SK-N-SH (cell line): Measurements from ENCODE around the gene SHC3. TPM values are rescaled to one million over a fixed set of nuclear protein-coding genes. Genes with fewer than 3 reads are reported as not detected.

Source experiments
- CHD2 ChIP-seq: fragments of 150-350 bp; IDR thresholded peaks from 2 replicates; pipeline ENCODE4 v1.6.1; 2018; ENCODE audit warnings: low read length; ENCODE audit not compliant: partially characterized antibody
- ELF1 ChIP-seq: IDR thresholded peaks from 2 replicates; pipeline ENCODE4 v1.4.0; 2012
- EP300 ChIP-seq, 2 experiments: IDR thresholded peaks; 2 replicates each; pipeline versions ENCODE4 v1.4.0 to v1.6.1; 2012; ENCODE audit warnings: borderline replicate concordance in 1 of 2, low read depth in 1 of 2, low read length in 1 of 2
- EZH2phosphoT487 ChIP-seq: fragments of 200-600 bp; sonication (generic); IDR thresholded peaks from 2 replicates; pipeline ENCODE4 v1.6.1; 2017; ENCODE audit warnings: low read depth, mixed run types, mild to moderate bottlenecking, antibody characterized with exemption, moderate library complexity, borderline replicate concordance
- FOXJ3 ChIP-seq: sonication (generic); formaldehyde crosslinking; IDR thresholded peaks from 2 replicates; pipeline ENCODE4 v1.5.1; 2020; ENCODE audit warnings: mild to moderate bottlenecking, missing genetic modification reagents
- FOXM1 ChIP-seq: IDR thresholded peaks from 2 replicates; pipeline ENCODE4 v1.4.0; 2012; ENCODE audit warnings: low read depth, mild to moderate bottlenecking
- MXI1 ChIP-seq: IDR thresholded peaks from 2 replicates; pipeline ENCODE4 v1.6.1; 2012; ENCODE audit warnings: mild to moderate bottlenecking, low read depth, low read length, improper control_type of control experiment
- NFIC ChIP-seq: IDR thresholded peaks from 2 replicates; pipeline ENCODE4 v1.4.0; 2012; ENCODE audit warnings: borderline replicate concordance
- NRF1 ChIP-seq: IDR thresholded peaks from 2 replicates; pipeline ENCODE4 v1.6.1; 2012; ENCODE audit warnings: low read depth, mild to moderate bottlenecking, low read length
- POLR2AphosphoS5 ChIP-seq: IDR thresholded peaks from 2 replicates; pipeline ENCODE4 v1.6.1; 2012; ENCODE audit warnings: low read depth, low read length
- RAD21 ChIP-seq: IDR thresholded peaks from 2 replicates; pipeline ENCODE4 v1.6.1; 2012; ENCODE audit warnings: mild to moderate bottlenecking, low read length
- RCOR1 ChIP-seq: fragments of 150-350 bp; IDR thresholded peaks from 2 replicates; pipeline ENCODE4 v1.6.1; 2017; ENCODE audit warnings: antibody characterized with exemption, low read length
- RFX5 ChIP-seq: IDR thresholded peaks from 2 replicates; pipeline ENCODE4 v1.6.1; 2012; ENCODE audit warnings: mild to moderate bottlenecking, improper control_type of control experiment, low read length
- TAF1 ChIP-seq: IDR thresholded peaks from 2 replicates; pipeline ENCODE4 v1.6.1; 2012; ENCODE audit warnings: low read depth, mild to moderate bottlenecking, low read length, moderate library complexity, borderline replicate concordance
- TEAD4 ChIP-seq: IDR thresholded peaks from 2 replicates; pipeline ENCODE4 v1.4.0; 2012; ENCODE audit warnings: mild to moderate bottlenecking, borderline replicate concordance; ENCODE audit not compliant: insufficient read depth
- polyA plus RNA-seq, 3 experiments: library from polyadenylated mRNA; depleted of rRNA; stranded (reverse); fragments of >200 nt; gene quantifications; 2 replicates each; pipeline ENCODE4 v1.2.3, GENCODE V29; 2012
- TF ChIP-seq, protein P1 (sequence below): IDR thresholded peaks from 2 replicates; pipeline ENCODE4 v1.4.0; 2012; ENCODE audit warnings: low read depth, borderline replicate concordance
- TF ChIP-seq, protein P2 (sequence below): IDR thresholded peaks from 2 replicates; pipeline ENCODE4 v1.6.1; 2012; ENCODE audit warnings: mild to moderate bottlenecking, low read depth, low read length, moderate library complexity

The SHC3 gene
- polyA plus RNA-seq, 1 of the 3 experiments (the other 2 are of a cell fraction): 3.2 TPM

DNA sequence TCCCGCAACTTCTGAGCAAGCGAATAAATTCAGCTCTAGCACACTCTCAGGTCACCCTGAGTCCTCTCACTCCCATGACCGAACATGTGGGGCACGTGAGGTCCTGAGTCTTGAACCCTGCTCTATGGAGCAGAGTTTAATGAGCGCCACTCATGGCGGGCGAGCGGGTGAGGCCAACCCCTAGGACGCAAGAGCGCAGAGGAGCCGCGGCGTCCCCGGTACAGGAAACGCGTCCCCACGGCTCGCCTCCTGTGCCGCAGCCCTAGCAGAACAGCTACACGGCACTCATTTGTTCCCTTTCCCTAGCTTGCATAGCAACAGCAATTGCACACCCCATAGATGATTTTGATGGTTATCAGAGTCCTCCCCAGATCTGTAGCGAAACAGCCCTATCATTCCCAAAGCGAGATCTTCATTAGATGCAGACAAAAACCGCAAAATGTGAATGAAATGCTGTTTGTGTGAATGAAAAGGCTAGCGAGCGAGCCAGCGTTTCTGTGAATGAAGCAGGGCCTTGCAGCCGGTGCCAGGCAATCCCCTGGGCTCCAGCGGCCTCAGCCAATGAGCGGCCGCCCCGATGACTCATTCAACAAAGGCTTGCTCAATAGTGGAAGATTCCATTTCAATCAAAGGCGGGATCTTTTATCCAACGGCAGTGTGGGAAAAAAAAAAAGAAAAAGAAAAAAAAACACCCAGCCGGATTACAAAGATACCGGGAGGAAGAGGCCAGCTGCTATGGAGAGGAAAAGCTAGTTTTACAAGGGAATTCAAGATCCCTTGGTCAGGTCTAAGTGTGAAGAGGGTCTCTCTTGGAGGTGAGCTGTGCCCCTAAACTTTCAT lies 1.5 kb upstream of the SHC3 start (continued):
- 0 out of 4 replicates have a peak, but pooled peaks of 1 of the 2 experiments have one; percentile 19 for TF ChIP-seq EP300 (IDR thresholded peaks at IDR 0.05; ENCODE audit: borderline replicate concordance in 1 of 2, low read depth in 1 of 2, low read length in 1 of 2)
- TF ChIP-seq FOXJ3: 0 out of 2 replicates have a peak, but pooled peaks have one; percentile 27
- peak; percentile 92 for TF ChIP-seq POLR2AphosphoS5
- TF ChIP-seq, protein P1, sequence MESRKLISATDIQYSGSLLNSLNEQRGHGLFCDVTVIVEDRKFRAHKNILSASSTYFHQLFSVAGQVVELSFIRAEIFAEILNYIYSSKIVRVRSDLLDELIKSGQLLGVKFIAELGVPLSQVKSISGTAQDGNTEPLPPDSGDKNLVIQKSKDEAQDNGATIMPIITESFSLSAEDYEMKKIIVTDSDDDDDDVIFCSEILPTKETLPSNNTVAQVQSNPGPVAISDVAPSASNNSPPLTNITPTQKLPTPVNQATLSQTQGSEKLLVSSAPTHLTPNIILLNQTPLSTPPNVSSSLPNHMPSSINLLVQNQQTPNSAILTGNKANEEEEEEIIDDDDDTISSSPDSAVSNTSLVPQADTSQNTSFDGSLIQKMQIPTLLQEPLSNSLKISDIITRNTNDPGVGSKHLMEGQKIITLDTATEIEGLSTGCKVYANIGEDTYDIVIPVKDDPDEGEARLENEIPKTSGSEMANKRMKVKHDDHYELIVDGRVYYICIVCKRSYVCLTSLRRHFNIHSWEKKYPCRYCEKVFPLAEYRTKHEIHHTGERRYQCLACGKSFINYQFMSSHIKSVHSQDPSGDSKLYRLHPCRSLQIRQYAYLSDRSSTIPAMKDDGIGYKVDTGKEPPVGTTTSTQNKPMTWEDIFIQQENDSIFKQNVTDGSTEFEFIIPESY: no peak
- peak; percentile 49; the same call in 1 of the 2 replicates for TF ChIP-seq NFIC
- TF ChIP-seq NRF1: no peak
- TF ChIP-seq CHD2: peak; percentile 66
- TF ChIP-seq, protein P2, sequence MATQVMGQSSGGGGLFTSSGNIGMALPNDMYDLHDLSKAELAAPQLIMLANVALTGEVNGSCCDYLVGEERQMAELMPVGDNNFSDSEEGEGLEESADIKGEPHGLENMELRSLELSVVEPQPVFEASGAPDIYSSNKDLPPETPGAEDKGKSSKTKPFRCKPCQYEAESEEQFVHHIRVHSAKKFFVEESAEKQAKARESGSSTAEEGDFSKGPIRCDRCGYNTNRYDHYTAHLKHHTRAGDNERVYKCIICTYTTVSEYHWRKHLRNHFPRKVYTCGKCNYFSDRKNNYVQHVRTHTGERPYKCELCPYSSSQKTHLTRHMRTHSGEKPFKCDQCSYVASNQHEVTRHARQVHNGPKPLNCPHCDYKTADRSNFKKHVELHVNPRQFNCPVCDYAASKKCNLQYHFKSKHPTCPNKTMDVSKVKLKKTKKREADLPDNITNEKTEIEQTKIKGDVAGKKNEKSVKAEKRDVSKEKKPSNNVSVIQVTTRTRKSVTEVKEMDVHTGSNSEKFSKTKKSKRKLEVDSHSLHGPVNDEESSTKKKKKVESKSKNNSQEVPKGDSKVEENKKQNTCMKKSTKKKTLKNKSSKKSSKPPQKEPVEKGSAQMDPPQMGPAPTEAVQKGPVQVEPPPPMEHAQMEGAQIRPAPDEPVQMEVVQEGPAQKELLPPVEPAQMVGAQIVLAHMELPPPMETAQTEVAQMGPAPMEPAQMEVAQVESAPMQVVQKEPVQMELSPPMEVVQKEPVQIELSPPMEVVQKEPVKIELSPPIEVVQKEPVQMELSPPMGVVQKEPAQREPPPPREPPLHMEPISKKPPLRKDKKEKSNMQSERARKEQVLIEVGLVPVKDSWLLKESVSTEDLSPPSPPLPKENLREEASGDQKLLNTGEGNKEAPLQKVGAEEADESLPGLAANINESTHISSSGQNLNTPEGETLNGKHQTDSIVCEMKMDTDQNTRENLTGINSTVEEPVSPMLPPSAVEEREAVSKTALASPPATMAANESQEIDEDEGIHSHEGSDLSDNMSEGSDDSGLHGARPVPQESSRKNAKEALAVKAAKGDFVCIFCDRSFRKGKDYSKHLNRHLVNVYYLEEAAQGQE: no peak; the same call in 1 of the 2 replicates
- peak; percentile 56; the same call in 1 of the 2 replicates for TF ChIP-seq TAF1
- no peak for TF ChIP-seq RAD21
- peak; percentile 90 for TF ChIP-seq RFX5
- 0 out of 2 replicates have a peak, but pooled peaks have one; percentile 17 for TF ChIP-seq TEAD4
- TF ChIP-seq FOXM1: no peak
- TF ChIP-seq MXI1: no peak
- TF ChIP-seq RCOR1: no peak
- 0 out of 2 replicates have a peak, but pooled peaks have one; percentile 27 for TF ChIP-seq ELF1
- TF ChIP-seq EZH2phosphoT487: no peak
